NCI-H146 (cell line): ENCODE measurements around the gene B3GALNT1.
A peak's percentile ranks its signal among the peaks of the same experiment; 100 is the strongest.

ENCODE experiments used
- DNase-seq: peaks from one replicate; lab custom pipeline; 2025; lab: John Stamatoyannopoulos, UW

Gene B3GALNT1

GRCh38 chr3:161104561-161105551 is at the start of gene B3GALNT1:
Gene B3GALNT1, minus strand, starts transcription at chr3:161105349. Its CDS starts 18,595 bp downstream, at chr3:161086754.
- DNase-seq = peak; percentile 92

GRCh38 chr3:161153480-161153879 is 48.3 kb upstream of the B3GALNT1 start:
- DNase-seq = no peak

- no peak for DNase-seq
Measured at GRCh38 chr3:161150001-161150525, 44.9 kb upstream of the B3GALNT1 start.

- DNase-seq = no peak
Measured at GRCh38 chr3:161149529-161149928, 44.4 kb upstream of the B3GALNT1 start.

GRCh38 chr3:161148832-161149475 is 43.8 kb upstream of the B3GALNT1 start:
- no peak for DNase-seq

- no peak for DNase-seq
Measured at GRCh38 chr3:161142486-161142885, 37.3 kb upstream of the B3GALNT1 start.

GRCh38 chr3:161139686-161140085 is 34.5 kb upstream of the B3GALNT1 start:
- no peak for DNase-seq

GRCh38 chr3:161137260-161137659 is 32.1 kb upstream of the B3GALNT1 start:
- no peak for DNase-seq

- DNase-seq = no peak
Measured at GRCh38 chr3:161132391-161132790, 27.2 kb upstream of the B3GALNT1 start.

- no peak for DNase-seq
Measured at GRCh38 chr3:161126495-161126894, 21.3 kb upstream of the B3GALNT1 start.

GRCh38 chr3:161117646-161118045 is 12.5 kb upstream of the B3GALNT1 start:
- DNase-seq = no peak

- DNase-seq = no peak
Measured at GRCh38 chr3:161108840-161109239, 3.7 kb upstream of the B3GALNT1 start.

GRCh38 chr3:161107311-161107710 is 2.2 kb upstream of the B3GALNT1 start:
- DNase-seq = no peak

- DNase-seq = no peak
Measured at GRCh38 chr3:161103776-161104385, 1.3 kb downstream of the B3GALNT1 start.

- no peak for DNase-seq
Measured at GRCh38 chr3:161101609-161102008, 3.5 kb downstream of the B3GALNT1 start.

- DNase-seq = no peak
Measured at GRCh38 chr3:161100994-161101393, 4.2 kb downstream of the B3GALNT1 start.

- DNase-seq = peak; percentile 62
Measured at GRCh38 chr3:161096771-161097367, 8.3 kb downstream of the B3GALNT1 start.

- peak; percentile 85 for DNase-seq
Measured at GRCh38 chr3:161093895-161094294, 11.3 kb downstream of the B3GALNT1 start.

- DNase-seq = no peak
Measured at GRCh38 chr3:161084277-161084676, 20.9 kb downstream of the B3GALNT1 start.

- DNase-seq = no peak
Measured at GRCh38 chr3:161083131-161083530, 22.0 kb downstream of the B3GALNT1 start.

- DNase-seq = no peak
Measured at GRCh38 chr3:161082063-161082462, 23.1 kb downstream of the B3GALNT1 start.

- no peak for DNase-seq
Measured at GRCh38 chr3:161081633-161082032, 23.5 kb downstream of the B3GALNT1 start.
